MM.1S (cell line): ENCODE measurements around the gene ZNF275.
"Not testable (repeated sequence)": the region's sequence is repeated elsewhere in the genome, so short reads cannot be mapped to it uniquely, and the experiment has no call there.

Source experiments
- CTCF ChIP-seq: fragments of 300-600 bp; sonication (generic); IDR thresholded peaks from 2 replicates; pipeline ENCODE4 v1.5.1; 2016; ENCODE audit warnings: antibody characterized with exemption, low read length, mixed read lengths
- EZH2phosphoT487 ChIP-seq: fragments of 300-600 bp; sonication (generic); IDR thresholded peaks from 2 replicates; pipeline ENCODE4 v1.6.1; 2018; ENCODE audit warnings: antibody characterized with exemption, low read length

GRCh38 chrX:153384973-153385372 is 51.0 kb downstream of the ZNF275 start:
- not testable (repeated sequence) for TF ChIP-seq CTCF, EZH2phosphoT487
